CD4-positive, CD25-positive, alpha-beta regulatory T cell (primary cell): ENCODE measurements around the gene ZBTB45. TPM values are rescaled to one million over a fixed set of nuclear protein-coding genes. Genes with fewer than 3 reads are reported as not detected.
"Not testable (repeated sequence)": the region's sequence is repeated elsewhere in the genome, so short reads cannot be mapped to it uniquely, and the experiment has no call there.

Experiments used
- ATAC-seq, 2 donors: fragments of 150-1000 bp; cut with Tn5 transposase; one replicate each; pipeline ENCODE4 v1.10.0; 2021; ENCODE audit warnings: low read depth in 2 of 2, moderate number of reproducible peaks in 2 of 2, moderate library complexity in 1 of 2
- DNase-seq, 3 donors: peaks; one replicate each; pipeline versions ENCODE4 v3.0.0 to v3.0.0-alpha.2; 2012 to 2022; ENCODE audit warnings: mixed read lengths in 1 of 3
- H3K27ac ChIP-seq: one replicate; pipeline ENCODE4 v1.7.0; 2013; ENCODE audit warnings: mild to moderate bottlenecking, low read length; ENCODE audit not compliant: insufficient read depth, poor library complexity, severe bottlenecking
- H3K27me3 ChIP-seq: one replicate; pipeline ENCODE4 v1.7.0; 2013; ENCODE audit warnings: low read length; ENCODE audit not compliant: control insufficient read depth, insufficient read depth
- H3K36me3 ChIP-seq: one replicate; pipeline ENCODE4 v1.7.0; 2013; ENCODE audit warnings: mild to moderate bottlenecking, low read length, moderate library complexity; ENCODE audit not compliant: control insufficient read depth, insufficient read depth
- H3K4me1 ChIP-seq: 2 replicates; pipeline ENCODE4 v1.7.0; 2013; ENCODE audit warnings: mild to moderate bottlenecking, low read length; ENCODE audit not compliant: insufficient read depth, control insufficient read depth, poor library complexity, severe bottlenecking
- H3K4me3 ChIP-seq: one replicate; pipeline ENCODE4 v1.7.0; 2013; ENCODE audit warnings: low read depth, mild to moderate bottlenecking, low read length, moderate library complexity
- H3K9me3 ChIP-seq, 2 experiments: 1 replicate in 1 of 2; 2 replicates in 1 of 2; pipeline ENCODE4 v1.7.0; 2013; ENCODE audit warnings: low read length in 2 of 2, mild to moderate bottlenecking in 1 of 2, moderate library complexity in 1 of 2; ENCODE audit not compliant: control insufficient read depth in 2 of 2
- H3K27ac Mint-ChIP-seq, 3 donors: one replicate each; pipeline ENCODE4 v1.8.0; 2020 to 2022; ENCODE audit warnings: mild to moderate bottlenecking in 3 of 3, mixed read lengths in 3 of 3, moderate library complexity in 2 of 3
- H3K27me3 Mint-ChIP-seq: one replicate; pipeline ENCODE4 v1.8.0; 2022; ENCODE audit warnings: mild to moderate bottlenecking, mixed read lengths
- H3K36me3 Mint-ChIP-seq: one replicate; pipeline ENCODE4 v1.8.0; 2020; ENCODE audit warnings: mixed read lengths
- H3K4me1 Mint-ChIP-seq, 4 donors: one replicate each; pipeline ENCODE4 v1.8.0; 2020 to 2022; ENCODE audit warnings: mixed read lengths in 4 of 4, mild to moderate bottlenecking in 1 of 4
- H3K4me3 Mint-ChIP-seq, 4 donors: one replicate each; pipeline ENCODE4 v1.8.0; 2020 to 2022; ENCODE audit warnings: mild to moderate bottlenecking in 4 of 4, mixed read lengths in 4 of 4, moderate library complexity in 3 of 4
- H3K9me3 Mint-ChIP-seq, 7 donors: one replicate each; pipeline ENCODE4 v1.8.0; 2020 to 2022; ENCODE audit warnings: mixed read lengths in 7 of 7, mild to moderate bottlenecking in 3 of 7, moderate library complexity in 2 of 7
- polyA plus RNA-seq, 4 donors: library from polyadenylated mRNA; unstranded; fragments of 300-500 nt; fragmentation: Illumina TruSeq; gene quantifications; one replicate each; pipeline ENCODE4 v1.2.3, GENCODE V29; 2021
- total RNA-seq: library from RNA; stranded (reverse); gene quantifications from one replicate; pipeline ENCODE4 v1.2.3, GENCODE V29; 2022

The ZBTB45 gene
- total and polyA plus RNA-seq, 5 donors from 2014 or later: 4.2 to 8.0 (median 5.0) TPM

- no peak overlapping the region for H3K4me3 ChIP-seq
- Mint-ChIP-seq H3K27ac (peak overlapping the region in 1 of 3 donors; percentile 59), H3K9me3 (peaks cover 0 to 3% (median 0%) of the 10 kb centered on the region in 7 donors), H3K27me3 (peaks cover 13% of the 10 kb centered on the region), H3K4me1 (peaks cover 0 to 55% (median 32%) of the 10 kb centered on the region in 4 donors), H3K36me3 (peaks cover 29% of the 10 kb centered on the region), H3K4me3 (peak overlapping the region; percentile 33 to 96 (median 76))
- ATAC-seq (no peak), DNase-seq (no peak)
- no peaks in the 10 kb centered on the region for H3K9me3 ChIP-seq
- peaks cover 56% of the 10 kb centered on the region for H3K36me3 ChIP-seq
- peaks cover 36% of the 10 kb centered on the region for H3K4me1 ChIP-seq
- no peaks in the 10 kb centered on the region for H3K27me3 ChIP-seq
- H3K27ac ChIP-seq: peak overlapping the region; percentile 21
These were observed 28.0 kb upstream of the ZBTB45 start for GRCh38 chr19:58547323-58548312.

DNA sequence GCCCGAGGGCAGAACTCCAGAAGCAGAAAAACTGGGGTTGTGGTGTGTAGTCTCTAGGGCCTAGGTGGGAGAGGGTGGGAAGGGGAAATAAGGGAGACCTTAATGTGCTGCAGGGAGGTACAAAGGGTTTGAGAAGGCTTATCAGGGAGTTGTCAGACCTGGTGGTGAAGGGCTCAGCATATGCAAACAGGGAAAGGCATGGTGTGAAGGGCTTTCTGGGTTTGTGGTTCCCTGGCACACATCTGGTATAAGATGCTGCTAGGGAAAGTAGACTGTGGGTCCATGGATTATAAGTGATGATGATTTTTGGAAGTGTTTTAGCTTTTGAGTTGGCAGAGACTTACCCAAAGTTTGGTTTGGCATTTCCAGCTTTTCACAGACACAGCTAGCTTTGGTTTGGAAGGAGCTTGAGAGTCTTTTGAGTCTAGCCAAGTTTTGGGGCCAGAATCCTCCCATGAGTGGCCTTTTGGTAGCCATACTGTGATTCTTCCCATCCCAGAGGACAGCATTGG lies 26.5 kb upstream of the ZBTB45 start:
- Histone ChIP-seq H3K4me3 (peak overlapping the region; percentile 67), H3K27ac (peak overlapping the region; percentile 21), H3K4me1 (peaks cover 36% of the 10 kb centered on the region), H3K27me3 (no peaks in the 10 kb centered on the region), H3K36me3 (peaks cover 40% of the 10 kb centered on the region), H3K9me3 (no peaks in the 10 kb centered on the region)
- peak overlapping the region; percentile 91 to 97 (median 94) for H3K4me3 Mint-ChIP-seq
- peaks cover 0 to 1% (median 0%) of the 10 kb centered on the region in 7 donors for H3K9me3 Mint-ChIP-seq
- peaks cover 19% of the 10 kb centered on the region for H3K36me3 Mint-ChIP-seq
- H3K4me1 Mint-ChIP-seq: peaks cover 0 to 49% (median 29%) of the 10 kb centered on the region in 4 donors
- H3K27ac Mint-ChIP-seq: peak overlapping the region in 2 of 3 donors; percentile 89 to 90
- peaks cover 14% of the 10 kb centered on the region for H3K27me3 Mint-ChIP-seq
- no peak for ATAC-seq
- DNase-seq: no peak

DNA sequence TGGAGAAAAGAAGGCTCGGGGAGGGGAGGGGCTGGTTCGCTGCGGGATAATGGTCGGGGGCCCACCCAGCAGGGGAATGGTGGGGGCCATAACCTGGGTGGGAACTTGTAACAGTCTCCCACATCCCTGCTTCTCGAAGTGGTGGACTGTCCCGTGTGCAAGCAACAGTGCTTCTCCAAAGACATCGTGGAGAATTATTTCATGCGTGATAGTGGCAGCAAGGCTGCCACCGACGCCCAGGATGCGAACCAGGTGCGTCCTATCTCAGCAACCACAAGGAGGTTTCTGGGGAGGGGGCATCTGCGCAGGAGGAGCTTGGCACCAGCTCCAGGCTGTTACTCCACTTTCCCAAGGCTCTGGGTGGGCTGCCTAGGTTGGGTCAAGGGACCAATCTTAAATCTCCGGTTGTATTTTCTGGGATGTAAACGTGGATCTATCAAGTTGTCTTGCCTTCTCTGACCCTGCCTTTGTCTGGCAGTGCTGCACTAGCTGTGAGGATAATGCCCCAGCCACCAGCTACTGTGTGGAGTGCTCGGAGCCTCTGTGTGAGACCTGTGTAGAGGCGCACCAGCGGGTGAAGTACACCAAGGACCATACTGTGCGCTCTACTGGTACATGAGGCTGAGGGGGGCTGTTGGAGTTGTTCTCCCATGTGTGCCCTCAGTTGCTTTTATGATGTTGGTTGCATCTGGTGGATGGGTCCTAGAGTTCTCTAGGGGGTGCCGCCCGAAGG lies 25.8 kb upstream of the ZBTB45 start:
- H3K36me3 ChIP-seq: peaks cover 34% of the 10 kb centered on the region
- H3K4me3 ChIP-seq: peak overlapping the region; percentile 67
- ATAC-seq (no peak), DNase-seq (peak in 1 of 3 donors; percentile 34)
- Mint-ChIP-seq H3K9me3 (peaks cover 0 to 1% (median 0%) of the 10 kb centered on the region in 7 donors), H3K27ac (peak overlapping the region; percentile 89 to 91 (median 90)), H3K4me3 (peak overlapping the region; percentile 91 to 97 (median 94)), H3K4me1 (peaks cover 0 to 47% (median 29%) of the 10 kb centered on the region in 4 donors), H3K27me3 (peaks cover 14% of the 10 kb centered on the region), H3K36me3 (peaks cover 17% of the 10 kb centered on the region)
- peaks cover 36% of the 10 kb centered on the region for H3K4me1 ChIP-seq
- H3K27ac ChIP-seq: peak overlapping the region; percentile 57
- H3K27me3 ChIP-seq: no peaks in the 10 kb centered on the region
- H3K9me3 ChIP-seq: no peaks in the 10 kb centered on the region

- H3K4me3 Mint-ChIP-seq: peak overlapping the region; percentile 94 to 98 (median 96)
- Histone ChIP-seq H3K4me3 (peak overlapping the region; percentile 67), H3K27me3 (no peaks in the 10 kb centered on the region), H3K9me3 (no peaks in the 10 kb centered on the region), H3K27ac (peak overlapping the region; percentile 95), H3K36me3 (peaks cover 27% of the 10 kb centered on the region), H3K4me1 (peaks cover 36% of the 10 kb centered on the region)
- peaks cover 17% of the 10 kb centered on the region for H3K36me3 Mint-ChIP-seq
- H3K27ac Mint-ChIP-seq: peak overlapping the region; percentile 89 to 100 (median 91)
- H3K27me3 Mint-ChIP-seq: peaks cover 14% of the 10 kb centered on the region
- peaks cover 0 to 45% (median 29%) of the 10 kb centered on the region in 4 donors for H3K4me1 Mint-ChIP-seq
- peaks cover 0 to 1% (median 0%) of the 10 kb centered on the region in 7 donors for H3K9me3 Mint-ChIP-seq
- peak; percentile 43 for ATAC-seq
- DNase-seq: peak in 2 of 3 donors; percentile 49 to 71
These were observed 25.1 kb upstream of the ZBTB45 start for GRCh38 chr19:58544591-58545285.

DNA sequence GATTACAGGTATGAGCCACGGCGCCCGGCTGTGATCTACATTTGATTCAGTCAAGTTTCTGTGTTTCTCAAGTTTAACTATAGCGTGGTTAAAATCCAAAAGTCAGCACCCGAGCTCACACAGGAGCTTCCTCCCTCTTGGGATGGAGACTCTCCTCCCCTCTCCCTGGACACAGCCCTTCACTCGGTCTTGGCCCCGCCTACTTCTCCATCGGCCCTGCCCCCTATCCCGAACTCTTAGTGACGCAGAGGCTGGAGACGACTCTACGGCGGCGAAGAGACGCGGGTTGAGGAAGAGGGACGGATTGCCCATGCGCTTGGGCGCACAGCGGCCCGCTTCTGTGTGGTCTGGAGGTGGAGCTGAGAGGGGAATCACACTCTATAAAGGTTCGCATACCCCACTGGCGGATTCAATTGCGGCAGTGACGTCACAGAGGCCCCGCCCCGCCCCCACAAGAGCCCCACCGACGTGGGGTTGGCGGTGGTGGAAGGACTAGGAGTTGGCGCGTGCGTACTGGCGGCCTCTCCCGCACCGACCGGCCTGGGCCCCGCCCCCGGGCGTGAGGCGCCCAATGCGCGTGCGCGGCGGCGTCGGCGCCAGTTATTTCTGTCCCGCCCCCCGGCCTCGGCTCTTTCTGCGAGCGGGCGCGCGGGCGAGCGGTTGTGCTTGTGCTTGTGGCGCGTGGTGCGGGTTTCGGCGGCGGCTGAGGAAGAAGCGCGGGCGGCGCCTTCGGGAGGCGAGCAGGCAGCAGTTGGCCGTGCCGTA lies 24.4 kb upstream of the ZBTB45 start, which contains the start of gene TRIM28:
TSS of gene TRIM28 (plus strand) at position 239 of the 765 bp plus-strand sequence. CDS start 694 bp downstream, outside the sequence.
- ATAC-seq: peak; percentile 90 to 91
- H3K4me1 Mint-ChIP-seq: peaks cover 0 to 48% (median 29%) of the 10 kb centered on the region in 4 donors

DNA sequence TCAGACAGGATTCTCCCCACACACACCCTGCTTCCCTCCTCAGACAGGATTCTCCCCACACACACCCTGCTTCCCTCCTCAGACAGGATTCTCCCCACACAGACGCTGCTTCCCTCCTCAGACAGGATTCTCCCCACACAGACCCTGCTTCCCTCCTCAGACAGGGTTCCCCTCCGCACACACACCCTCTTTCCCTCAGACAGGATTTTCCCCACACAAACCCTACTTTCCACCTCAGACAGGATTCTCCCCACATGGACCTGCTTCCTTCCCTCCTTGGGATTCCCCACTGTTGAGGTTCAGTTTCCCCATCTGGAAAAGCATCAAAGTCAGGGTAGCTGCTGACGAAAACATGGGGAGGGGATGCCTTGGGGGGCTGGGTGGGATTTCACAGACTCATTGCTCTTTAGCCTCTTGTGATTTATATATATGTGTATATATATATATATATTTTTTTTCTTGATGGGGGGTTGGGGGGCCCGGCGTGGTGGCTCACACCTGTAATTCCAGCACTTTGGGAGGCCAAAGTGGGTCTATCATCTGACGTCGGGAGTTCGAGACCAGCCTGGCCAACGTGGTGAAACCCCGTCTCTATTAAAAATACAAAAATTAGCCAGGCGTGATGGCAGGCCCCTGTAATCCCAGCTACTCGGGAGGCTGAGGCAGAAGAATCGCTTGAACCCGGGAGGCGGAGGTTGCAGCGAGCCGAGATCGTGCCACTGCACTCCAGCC lies 23.2 kb upstream of the ZBTB45 start:
- Mint-ChIP-seq H3K27ac (peak overlapping the region in 1 of 3 donors; percentile 51), H3K36me3 (peaks cover 13% of the 10 kb centered on the region), H3K4me1 (peaks cover 0 to 51% (median 26%) of the 10 kb centered on the region in 4 donors), H3K27me3 (peaks cover 14% of the 10 kb centered on the region)
- H3K4me3 Mint-ChIP-seq, H3K27ac ChIP-seq, H3K4me3 ChIP-seq, H3K27me3 ChIP-seq, ATAC-seq, H3K9me3 ChIP-seq, H3K36me3 ChIP-seq, H3K9me3 Mint-ChIP-seq, DNase-seq: not testable (repeated sequence)
- H3K4me1 ChIP-seq: peaks cover 46% of the 10 kb centered on the region

More for the DNA sequence above, 24.4 kb upstream of the ZBTB45 start, which contains the start of gene TRIM28:
- Mint-ChIP-seq H3K36me3 (peaks cover 17% of the 10 kb centered on the region), H3K9me3 (peaks cover 0 to 1% (median 0%) of the 10 kb centered on the region in 7 donors), H3K27me3 (peaks cover 14% of the 10 kb centered on the region), H3K27ac (peak within 1 kb of the TSS; percentile 99 to 100 (median 99)), H3K4me3 (peak within 1 kb of the TSS; percentile 94 to 98 (median 96))
- peak; percentile 98 to 100 (median 100) for DNase-seq
- Histone ChIP-seq H3K4me1 (peaks cover 34% of the 10 kb centered on the region), H3K36me3 (peaks cover 20% of the 10 kb centered on the region), H3K9me3 (no peaks in the 10 kb centered on the region), H3K4me3 (peak within 1 kb of the TSS; percentile 86), H3K27me3 (peaks cover 2% of the 10 kb centered on the region), H3K27ac (peak within 1 kb of the TSS; percentile 95)
